Cardiac muscle cell (in vitro differentiated cells and primary cell): ENCODE measurements around the gene CCDC107. TPM values are rescaled to one million over a fixed set of nuclear protein-coding genes. Genes with fewer than 3 reads are reported as not detected.

Experiments
- DNase-seq, 2 donors: peaks; one replicate each; pipeline versions ENCODE4 v3.0.0 to v3.0.0-alpha.2; 2010 to 2017; ENCODE audit warnings: low read depth in 1 of 2, low spot score in 1 of 2
- H3K27ac ChIP-seq: fragments of 200-600 bp; sonication (generic); 2 replicates; pipeline ENCODE4 v1.5.1; 2016
- H3K27me3 ChIP-seq: fragments of 200-600 bp; sonication (generic); 2 replicates; pipeline ENCODE4 v1.6.0; 2016; ENCODE audit warnings: control low read depth
- H3K36me3 ChIP-seq: fragments of 200-600 bp; sonication (generic); 2 replicates; pipeline ENCODE4 v1.5.1; 2016; ENCODE audit warnings: control low read depth
- H3K4me1 ChIP-seq: fragments of 200-600 bp; sonication (generic); 2 replicates; pipeline ENCODE4 v1.8.1; 2017; ENCODE audit warnings: low read depth, mild to moderate bottlenecking, mixed run types
- H3K4me3 ChIP-seq: fragments of 200-600 bp; sonication (generic); 2 replicates; pipeline ENCODE4 v1.5.1; 2016; ENCODE audit warnings: mild to moderate bottlenecking
- H3K9me3 ChIP-seq: fragments of 200-600 bp; sonication (generic); 2 replicates; pipeline ENCODE4 v1.5.1; 2017; ENCODE audit warnings: low read depth, mild to moderate bottlenecking, control low read depth
- CTCF ChIP-seq: IDR thresholded peaks from 2 replicates; pipeline ENCODE4 v1.5.1; 2012; ENCODE audit warnings: low read depth, mild to moderate bottlenecking, low read length
- polyA plus RNA-seq: library from polyadenylated mRNA; unstranded; fragments of >200 nt; fragmentation: Nextera tagmentation; extraction: Ambion mirVana; gene quantifications from 2 replicates; pipeline ENCODE4 v1.2.1, GENCODE V29; 2016
- total RNA-seq: library from RNA; depleted of rRNA; stranded (reverse); fragments of >200 nt; gene quantifications from 2 replicates; pipeline ENCODE4 v1.2.3, GENCODE V29; 2016

The CCDC107 gene
- total and polyA plus RNA-seq, 2 experiments from 2014 or later, result 26.5 to 75.1 TPM

- no peaks in the 10 kb centered on the region for H3K4me1 ChIP-seq
- TF ChIP-seq CTCF, result no peak
- peaks cover 85% of the 10 kb centered on the region for H3K36me3 ChIP-seq
- no peak overlapping the region for H3K27ac ChIP-seq
- H3K9me3 ChIP-seq, result no peaks in the 10 kb centered on the region
- DNase-seq, result no peak
- H3K4me3 ChIP-seq, result no peak overlapping the region
- no peaks in the 10 kb centered on the region for H3K27me3 ChIP-seq
These were observed 42.9 kb downstream of the CCDC107 start for GRCh38 chr9:35700942-35701341.

GRCh38 chr9:35702696-35703095, 44.6 kb downstream of the CCDC107 start:
- H3K27ac ChIP-seq, result no peak overlapping the region
- H3K36me3 ChIP-seq, result peaks cover 95% of the 10 kb centered on the region
- DNase-seq, result no peak
- TF ChIP-seq CTCF, result no peak
- no peaks in the 10 kb centered on the region for H3K9me3 ChIP-seq
- no peaks in the 10 kb centered on the region for H3K4me1 ChIP-seq
- H3K27me3 ChIP-seq, result no peaks in the 10 kb centered on the region
- no peak overlapping the region for H3K4me3 ChIP-seq

GRCh38 chr9:35703906-35704672, 46.0 kb downstream of the CCDC107 start:
- no peak for TF ChIP-seq CTCF
- no peaks in the 10 kb centered on the region for H3K27me3 ChIP-seq
- DNase-seq, result no peak
- H3K27ac ChIP-seq, result no peak overlapping the region
- no peak overlapping the region for H3K4me3 ChIP-seq
- H3K4me1 ChIP-seq, result no peaks in the 10 kb centered on the region
- H3K9me3 ChIP-seq, result no peaks in the 10 kb centered on the region
- H3K36me3 ChIP-seq, result peaks cover 95% of the 10 kb centered on the region

GRCh38 chr9:35705372-35705771, 47.3 kb downstream of the CCDC107 start:
- H3K36me3 ChIP-seq, result peaks cover 86% of the 10 kb centered on the region
- no peaks in the 10 kb centered on the region for H3K27me3 ChIP-seq
- TF ChIP-seq CTCF, result no peak
- no peaks in the 10 kb centered on the region for H3K4me1 ChIP-seq
- DNase-seq, result no peak
- no peaks in the 10 kb centered on the region for H3K9me3 ChIP-seq
- H3K4me3 ChIP-seq, result no peak overlapping the region
- H3K27ac ChIP-seq, result no peak overlapping the region

GRCh38 chr9:35705836-35706430, 47.8 kb downstream of the CCDC107 start:
- Histone ChIP-seq H3K4me3 (no peak overlapping the region), H3K27me3 (no peaks in the 10 kb centered on the region), H3K9me3 (no peaks in the 10 kb centered on the region), H3K36me3 (peaks cover 86% of the 10 kb centered on the region), H3K27ac (no peak overlapping the region), H3K4me1 (no peaks in the 10 kb centered on the region)
- TF ChIP-seq CTCF, result no peak
- no peak for DNase-seq
